ENCODE results near the gene HAUS8. TPM values are rescaled to one million over a fixed set of nuclear protein-coding genes. Genes with fewer than 3 reads are reported as not detected.

HAUS8 gene
- total and polyA plus RNA-seq, 3 experiments from 2014 or later, result 9.7 to 36.4 (median 33.4) TPM

GRCh38 chr19:17070912-17071311 is 4.3 kb downstream of the HAUS8 start:
- DNase-seq, result no peak
- H3K36me3 Mint-ChIP-seq, result peaks cover 0 to 55% (median 0%) of the 10 kb centered on the region in 3 donors
- H3K27me3 Mint-ChIP-seq, result no peaks in the 10 kb centered on the region
- no peak overlapping the region for H3K27ac ChIP-seq (ENCODE audit: low read depth, low read length)
- no peak overlapping the region for H3K4me3 ChIP-seq (ENCODE audit: low read length)
- peaks cover 0 to under 1% (median 0%) of the 10 kb centered on the region in 5 donors for H3K9me3 Mint-ChIP-seq
- peak overlapping the region in 2 of 8 donors; percentile 55 to 74 for H3K27ac Mint-ChIP-seq
- H3K36me3 ChIP-seq (ENCODE audit: insufficient read depth, low read length), result no peaks in the 10 kb centered on the region
- peaks cover 23 to 47% (median 35%) of the 10 kb centered on the region in 3 donors for H3K4me1 Mint-ChIP-seq
- POLR2A ChIA-PET, result no interaction called here
- no peaks in the 10 kb centered on the region for H3K27me3 ChIP-seq (ENCODE audit: insufficient read depth, low read length, poor library complexity, severe bottlenecking)
- peaks cover 15% of the 10 kb centered on the region for H3K4me1 ChIP-seq (ENCODE audit: insufficient read depth, low read length)
- H3K9me3 ChIP-seq (ENCODE audit: low read length), result no peaks in the 10 kb centered on the region
- no peak overlapping the region for H3K4me3 Mint-ChIP-seq
- CTCF ChIA-PET, result no interaction called here

- POLR2A ChIA-PET, result no interaction called here
- Histone ChIP-seq H3K9me3 (ENCODE audit: low read length) (no peaks in the 10 kb centered on the region), H3K36me3 (ENCODE audit: insufficient read depth, low read length) (no peaks in the 10 kb centered on the region), H3K27ac (ENCODE audit: low read depth, low read length) (no peak overlapping the region), H3K4me1 (ENCODE audit: insufficient read depth, low read length) (peaks cover 17% of the 10 kb centered on the region), H3K4me3 (ENCODE audit: low read length) (no peak overlapping the region), H3K27me3 (ENCODE audit: insufficient read depth, low read length, poor library complexity, severe bottlenecking) (no peaks in the 10 kb centered on the region)
- CTCF ChIA-PET, result no interaction called here
- Mint-ChIP-seq H3K9me3 (no peaks in the 10 kb centered on the region), H3K4me3 (no peak overlapping the region), H3K27me3 (no peaks in the 10 kb centered on the region), H3K4me1 (peaks cover 23 to 51% (median 39%) of the 10 kb centered on the region in 3 donors), H3K27ac (no peak overlapping the region), H3K36me3 (peaks cover 0 to 54% (median 0%) of the 10 kb centered on the region in 3 donors)
- no peak for DNase-seq
Measured at GRCh38 chr19:17070421-17070820, 4.8 kb downstream of the HAUS8 start.

GRCh38 chr19:17069193-17069592 is 6.1 kb downstream of the HAUS8 start:
- peak overlapping the region in 1 of 7 donors; percentile 73 for H3K4me3 Mint-ChIP-seq
- H3K27ac Mint-ChIP-seq, result peak overlapping the region in 1 of 8 donors; percentile 41
- POLR2A ChIA-PET, result no interaction called here
- H3K27ac ChIP-seq (ENCODE audit: low read depth, low read length), result no peak overlapping the region
- peaks cover 0 to 47% (median 1%) of the 10 kb centered on the region in 3 donors for H3K36me3 Mint-ChIP-seq
- no peak for DNase-seq
- H3K9me3 Mint-ChIP-seq, result no peaks in the 10 kb centered on the region
- peaks cover 28 to 52% (median 44%) of the 10 kb centered on the region in 3 donors for H3K4me1 Mint-ChIP-seq
- no peak overlapping the region for H3K4me3 ChIP-seq (ENCODE audit: low read length)
- H3K4me1 ChIP-seq (ENCODE audit: insufficient read depth, low read length), result peaks cover 22% of the 10 kb centered on the region
- no peaks in the 10 kb centered on the region for H3K27me3 Mint-ChIP-seq
- H3K36me3 ChIP-seq (ENCODE audit: insufficient read depth, low read length), result no peaks in the 10 kb centered on the region
- CTCF ChIA-PET, result interaction anchor here (0.7 to 1.6 kb wide), 7 partner anchors 10 to 214 kb away, joined by 3 to 7 read pairs (median 4); partner anchors contain the start of gene BABAM1
- no peaks in the 10 kb centered on the region for H3K9me3 ChIP-seq (ENCODE audit: low read length)
- H3K27me3 ChIP-seq (ENCODE audit: insufficient read depth, low read length, poor library complexity, severe bottlenecking), result no peaks in the 10 kb centered on the region

GRCh38 chr19:17063428-17063827 is 11.8 kb downstream of the HAUS8 start:
- peaks cover 8 to 42% (median 18%) of the 10 kb centered on the region in 3 donors for H3K36me3 Mint-ChIP-seq
- Histone ChIP-seq H3K36me3 (ENCODE audit: insufficient read depth, low read length) (peaks cover 14% of the 10 kb centered on the region), H3K4me3 (ENCODE audit: low read length) (no peak overlapping the region), H3K9me3 (ENCODE audit: low read length) (no peaks in the 10 kb centered on the region), H3K27me3 (ENCODE audit: insufficient read depth, low read length, poor library complexity, severe bottlenecking) (no peaks in the 10 kb centered on the region), H3K4me1 (ENCODE audit: insufficient read depth, low read length) (peaks cover 20% of the 10 kb centered on the region), H3K27ac (ENCODE audit: low read depth, low read length) (no peak overlapping the region)
- no peaks in the 10 kb centered on the region for H3K9me3 Mint-ChIP-seq
- POLR2A ChIA-PET, result no interaction called here
- no peak for DNase-seq
- CTCF ChIA-PET, result no interaction called here
- peak overlapping the region in 1 of 8 donors; percentile 64 for H3K27ac Mint-ChIP-seq
- no peaks in the 10 kb centered on the region for H3K27me3 Mint-ChIP-seq
- no peak overlapping the region for H3K4me3 Mint-ChIP-seq
- peaks cover 20 to 42% (median 38%) of the 10 kb centered on the region in 3 donors for H3K4me1 Mint-ChIP-seq

GRCh38 chr19:17061691-17062090 is 13.6 kb downstream of the HAUS8 start:
- H3K4me1 Mint-ChIP-seq, result peaks cover 14 to 34% (median 29%) of the 10 kb centered on the region in 3 donors
- H3K9me3 Mint-ChIP-seq, result no peaks in the 10 kb centered on the region
- Histone ChIP-seq H3K4me1 (ENCODE audit: insufficient read depth, low read length) (peaks cover 16% of the 10 kb centered on the region), H3K36me3 (ENCODE audit: insufficient read depth, low read length) (peaks cover 21% of the 10 kb centered on the region), H3K4me3 (ENCODE audit: low read length) (no peak overlapping the region), H3K9me3 (ENCODE audit: low read length) (no peaks in the 10 kb centered on the region), H3K27ac (ENCODE audit: low read depth, low read length) (no peak overlapping the region), H3K27me3 (ENCODE audit: insufficient read depth, low read length, poor library complexity, severe bottlenecking) (no peaks in the 10 kb centered on the region)
- peaks cover 12 to 48% (median 21%) of the 10 kb centered on the region in 3 donors for H3K36me3 Mint-ChIP-seq
- POLR2A ChIA-PET, result no interaction called here
- H3K27me3 Mint-ChIP-seq, result no peaks in the 10 kb centered on the region
- CTCF ChIA-PET, result no interaction called here
- H3K27ac Mint-ChIP-seq, result no peak overlapping the region
- no peak for DNase-seq
- H3K4me3 Mint-ChIP-seq, result no peak overlapping the region

GRCh38 chr19:17061205-17061604 is 14.0 kb downstream of the HAUS8 start:
- peaks cover 14 to 29% (median 25%) of the 10 kb centered on the region in 3 donors for H3K4me1 Mint-ChIP-seq
- no peaks in the 10 kb centered on the region for H3K9me3 ChIP-seq (ENCODE audit: low read length)
- H3K27ac ChIP-seq (ENCODE audit: low read depth, low read length), result no peak overlapping the region
- POLR2A ChIA-PET, result no interaction called here
- H3K9me3 Mint-ChIP-seq, result no peaks in the 10 kb centered on the region
- CTCF ChIA-PET, result no interaction called here
- H3K4me3 ChIP-seq (ENCODE audit: low read length), result no peak overlapping the region
- H3K36me3 ChIP-seq (ENCODE audit: insufficient read depth, low read length), result peaks cover 21% of the 10 kb centered on the region
- no peak overlapping the region for H3K4me3 Mint-ChIP-seq
- peaks cover 12 to 50% (median 23%) of the 10 kb centered on the region in 3 donors for H3K36me3 Mint-ChIP-seq
- H3K27ac Mint-ChIP-seq, result no peak overlapping the region
- DNase-seq, result no peak
- peaks cover 16% of the 10 kb centered on the region for H3K4me1 ChIP-seq (ENCODE audit: insufficient read depth, low read length)
- H3K27me3 Mint-ChIP-seq, result no peaks in the 10 kb centered on the region
- H3K27me3 ChIP-seq (ENCODE audit: insufficient read depth, low read length, poor library complexity, severe bottlenecking), result no peaks in the 10 kb centered on the region

GRCh38 chr19:17060802-17061201 is 14.4 kb downstream of the HAUS8 start:
- Mint-ChIP-seq H3K9me3 (no peaks in the 10 kb centered on the region), H3K4me3 (no peak overlapping the region), H3K27me3 (no peaks in the 10 kb centered on the region), H3K36me3 (peaks cover 12 to 54% (median 23%) of the 10 kb centered on the region in 3 donors), H3K4me1 (peaks cover 14 to 26% (median 25%) of the 10 kb centered on the region in 3 donors), H3K27ac (no peak overlapping the region)
- Histone ChIP-seq H3K9me3 (ENCODE audit: low read length) (no peaks in the 10 kb centered on the region), H3K4me3 (ENCODE audit: low read length) (no peak overlapping the region), H3K27ac (ENCODE audit: low read depth, low read length) (no peak overlapping the region), H3K36me3 (ENCODE audit: insufficient read depth, low read length) (peaks cover 21% of the 10 kb centered on the region), H3K27me3 (ENCODE audit: insufficient read depth, low read length, poor library complexity, severe bottlenecking) (no peaks in the 10 kb centered on the region), H3K4me1 (ENCODE audit: insufficient read depth, low read length) (peaks cover 16% of the 10 kb centered on the region)
- CTCF ChIA-PET, result no interaction called here
- POLR2A ChIA-PET, result no interaction called here
- DNase-seq, result no peak

GRCh38 chr19:17058236-17058635 is 17.0 kb downstream of the HAUS8 start:
- Histone ChIP-seq H3K4me3 (ENCODE audit: low read length) (no peak overlapping the region), H3K9me3 (ENCODE audit: low read length) (no peaks in the 10 kb centered on the region), H3K27ac (ENCODE audit: low read depth, low read length) (no peak overlapping the region), H3K27me3 (ENCODE audit: insufficient read depth, low read length, poor library complexity, severe bottlenecking) (no peaks in the 10 kb centered on the region), H3K36me3 (ENCODE audit: insufficient read depth, low read length) (peaks cover 26% of the 10 kb centered on the region), H3K4me1 (ENCODE audit: insufficient read depth, low read length) (no peaks in the 10 kb centered on the region)
- DNase-seq, result no peak
- POLR2A ChIA-PET, result no interaction called here
- H3K4me3 Mint-ChIP-seq, result no peak overlapping the region
- no peak overlapping the region for H3K27ac Mint-ChIP-seq
- H3K27me3 Mint-ChIP-seq, result no peaks in the 10 kb centered on the region
- H3K9me3 Mint-ChIP-seq, result no peaks in the 10 kb centered on the region
- H3K4me1 Mint-ChIP-seq, result peaks cover 0 to 2% (median 0%) of the 10 kb centered on the region in 3 donors
- H3K36me3 Mint-ChIP-seq, result peaks cover 12 to 68% (median 24%) of the 10 kb centered on the region in 3 donors
- CTCF ChIA-PET, result no interaction called here
